Measurements from ENCODE around the gene EFCC1. TPM values are rescaled to one million over a fixed set of nuclear protein-coding genes. Genes with fewer than 3 reads are reported as not detected.

EFCC1 gene
- total RNA-seq, 1 donor from 2014 or later: 0.94 TPM

DNA sequence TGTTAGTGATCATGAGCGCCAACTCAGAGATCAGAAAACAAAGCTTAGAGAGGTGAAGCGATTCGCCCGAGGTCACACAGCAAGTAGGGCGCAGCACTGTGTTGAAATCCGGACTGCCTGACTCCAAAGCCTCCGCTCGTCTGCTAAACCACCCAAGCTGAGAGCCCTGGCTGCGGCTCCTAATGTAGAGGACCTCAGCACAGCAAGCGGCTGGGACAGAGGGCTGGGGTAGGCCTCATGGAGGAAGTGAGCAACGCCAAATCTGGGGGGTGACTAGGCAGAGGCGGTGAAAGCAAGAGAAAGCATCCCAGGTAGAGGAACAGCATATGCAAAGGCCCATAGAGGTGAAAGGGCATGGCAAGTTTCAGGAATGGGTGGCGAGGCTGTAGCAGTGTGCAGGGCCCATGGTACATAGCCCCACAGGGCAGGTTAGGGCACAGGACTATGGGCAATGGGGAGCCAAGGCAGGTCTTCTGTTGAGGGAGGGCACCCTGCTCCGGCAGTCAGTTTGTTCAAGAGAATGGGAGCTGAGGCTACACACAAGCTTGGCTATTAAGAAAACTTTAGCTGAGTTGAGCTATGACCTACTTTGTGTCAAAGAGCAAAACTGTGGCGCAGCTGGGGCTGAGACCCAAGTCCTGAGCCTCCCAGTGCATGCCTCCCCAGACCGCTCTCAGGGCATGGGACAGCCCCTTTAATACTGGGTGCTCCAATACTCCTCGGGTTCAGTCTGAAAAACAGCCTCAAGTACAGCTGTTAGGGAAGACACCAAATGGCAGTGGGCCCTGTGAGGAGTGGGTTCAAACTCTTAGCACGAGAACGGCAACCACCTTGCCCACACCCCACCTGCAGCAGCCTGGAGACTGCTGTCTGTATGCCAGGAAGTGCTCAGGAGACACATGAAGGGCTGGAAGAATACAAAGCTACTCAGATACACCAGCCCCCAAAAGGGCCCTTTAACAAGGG, 6.2 kb upstream of the EFCC1 start:
- DNase-seq: no peak

GRCh38 chr3:128995737-128996136, 5.4 kb upstream of the EFCC1 start:
- no peak for DNase-seq

- DNase-seq: no peak
Observed at GRCh38 chr3:128996200-128996599, 4.9 kb upstream of the EFCC1 start.

DNA sequence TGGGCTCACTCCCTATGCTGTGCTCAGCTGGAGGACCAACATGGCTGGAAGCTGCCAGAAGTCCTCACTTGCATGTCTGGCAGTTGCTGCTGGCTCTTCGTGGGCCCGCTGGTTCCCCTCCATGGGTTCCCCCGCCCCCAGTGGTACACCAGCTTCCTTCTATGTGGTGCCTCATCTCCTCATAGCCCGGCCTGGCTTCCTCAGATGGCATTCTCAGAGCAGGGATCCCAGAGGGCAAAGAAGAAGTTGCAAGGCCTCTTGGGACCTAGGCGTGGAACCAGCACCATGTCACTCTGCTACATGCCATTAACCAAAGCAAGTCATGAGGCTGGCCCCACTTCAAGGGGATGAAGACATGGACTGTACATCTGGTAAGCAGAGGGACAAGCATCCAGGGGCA, 4.4 kb upstream of the EFCC1 start:
- no peak for DNase-seq

DNA sequence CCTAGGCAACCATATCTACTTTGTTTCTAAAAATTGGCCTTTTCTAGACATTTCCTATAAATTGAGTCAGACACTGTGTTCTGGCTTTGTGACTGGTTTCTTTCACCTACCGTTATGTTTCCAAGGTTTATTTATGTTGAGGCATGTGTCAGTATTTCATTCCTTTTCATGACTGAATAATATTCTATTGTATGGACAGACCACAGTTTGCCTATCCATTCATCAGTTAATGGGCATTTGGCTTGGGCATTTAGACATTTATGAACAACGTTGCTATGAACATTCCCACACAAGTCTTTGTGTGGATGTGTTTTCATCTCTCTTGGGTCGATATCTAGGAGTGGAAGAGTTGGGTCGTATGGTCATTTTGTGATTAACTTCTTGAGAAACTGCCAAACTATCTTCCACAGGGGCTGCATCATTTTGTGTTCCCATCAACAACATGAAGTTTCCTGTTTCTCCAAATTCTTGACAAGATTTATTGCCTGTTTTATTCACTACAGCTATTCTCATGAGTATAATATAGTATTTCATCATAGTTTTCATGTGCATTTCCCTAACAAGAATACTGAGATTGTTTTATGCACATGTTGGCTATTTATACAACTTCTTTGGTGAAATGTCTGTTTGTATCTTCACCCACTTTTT, 3.5 kb upstream of the EFCC1 start:
- DNase-seq: no peak

DNA sequence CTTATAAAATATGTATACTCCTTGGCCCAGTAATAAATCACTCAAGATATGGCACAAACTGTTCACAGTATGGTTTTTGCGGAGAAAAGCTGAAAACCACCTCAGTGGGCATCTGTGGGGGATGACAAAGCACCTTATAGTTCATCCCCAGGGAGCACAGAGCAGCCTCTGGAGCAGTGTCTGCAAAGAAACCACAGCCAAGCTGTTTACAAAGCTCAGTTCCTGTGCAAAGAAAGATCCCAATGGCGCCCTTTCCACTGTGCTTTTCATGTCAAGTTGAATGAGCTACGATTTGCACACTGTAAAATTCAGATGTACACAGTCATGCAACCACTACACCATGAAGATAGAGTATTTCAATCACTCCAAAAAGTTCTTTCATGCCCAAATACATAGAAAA, 2.5 kb upstream of the EFCC1 start:
- no peak for DNase-seq

GRCh38 chr3:128999102-128999501, 2.0 kb upstream of the EFCC1 start:
- no peak for DNase-seq

DNA sequence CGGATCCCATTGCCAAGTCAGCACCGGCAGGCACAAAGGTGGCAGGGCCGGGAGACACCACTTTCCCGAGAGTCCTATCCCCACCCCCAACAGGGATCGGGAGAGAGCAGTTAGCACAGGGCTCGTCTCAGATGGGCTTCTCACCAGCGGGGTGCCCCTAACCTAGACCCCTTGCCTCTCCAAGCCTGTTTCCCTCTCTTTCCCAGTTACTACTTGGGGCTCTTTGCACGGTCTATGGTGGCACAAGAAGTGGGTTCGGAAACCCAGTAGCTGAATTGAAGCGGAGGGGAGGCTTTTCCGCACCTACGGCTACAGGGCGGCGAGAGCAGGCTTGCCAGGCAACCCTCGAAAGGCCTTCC, 383 bp upstream of the EFCC1 start:
- no peak for DNase-seq

GRCh38 chr3:129001806-129002572, 885 bp downstream of the EFCC1 start:
- DNase-seq: peak; percentile 22

GRCh38 chr3:129002573-129003569, 1.8 kb downstream of the EFCC1 start:
- DNase-seq: no peak

DNA sequence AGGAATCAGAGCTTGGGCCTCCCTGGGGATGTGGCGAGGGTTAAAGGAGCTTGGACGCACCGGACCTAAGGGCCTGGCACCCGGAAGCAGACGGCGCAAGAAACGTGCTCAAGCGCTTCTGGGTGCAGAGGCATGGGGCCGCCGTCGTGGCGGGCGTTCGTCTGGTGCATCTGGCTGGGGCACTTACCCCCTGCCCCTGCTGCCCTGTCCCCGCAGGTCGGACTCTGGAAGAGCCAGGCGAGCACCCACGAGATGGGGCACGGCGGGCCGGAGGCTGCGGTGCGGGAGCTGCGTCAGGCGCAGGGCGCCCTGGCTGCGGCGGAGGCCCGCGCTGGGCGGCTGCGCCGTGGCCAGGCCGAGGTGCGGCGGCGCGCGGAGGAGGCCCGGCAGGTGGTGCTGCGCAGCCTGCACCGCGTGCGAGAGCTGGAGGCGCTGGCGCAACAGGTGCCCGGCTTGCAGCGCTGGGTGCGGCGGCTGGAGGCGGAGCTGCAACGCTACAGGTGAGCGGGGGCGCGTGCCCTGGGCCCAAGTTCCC, 2.5 kb downstream of the EFCC1 start:
- DNase-seq: no peak

- DNase-seq: no peak
Observed at GRCh38 chr3:129004639-129005295, 3.7 kb downstream of the EFCC1 start.

GRCh38 chr3:129005526-129006303, 4.6 kb downstream of the EFCC1 start:
- DNase-seq: no peak

DNA sequence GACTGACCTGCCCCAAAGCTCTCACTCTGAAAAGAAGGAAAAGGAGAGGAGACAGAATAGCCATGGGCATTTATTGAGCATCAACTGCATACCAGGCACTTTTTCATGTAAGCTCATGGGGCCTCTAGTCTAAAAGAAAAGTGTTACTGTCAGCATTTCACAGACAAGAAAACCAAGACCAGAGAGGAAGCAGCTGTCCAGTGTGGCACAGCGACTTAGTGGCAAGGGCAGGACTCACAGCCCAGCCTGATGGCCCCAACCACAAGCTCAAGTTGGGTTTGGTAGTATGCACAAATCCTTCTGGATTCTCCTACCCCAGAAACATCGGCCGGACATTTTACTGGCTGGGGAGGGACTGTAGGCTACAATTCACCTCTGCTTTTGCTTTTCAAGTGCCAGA, 5.8 kb downstream of the EFCC1 start:
- DNase-seq: no peak

DNA sequence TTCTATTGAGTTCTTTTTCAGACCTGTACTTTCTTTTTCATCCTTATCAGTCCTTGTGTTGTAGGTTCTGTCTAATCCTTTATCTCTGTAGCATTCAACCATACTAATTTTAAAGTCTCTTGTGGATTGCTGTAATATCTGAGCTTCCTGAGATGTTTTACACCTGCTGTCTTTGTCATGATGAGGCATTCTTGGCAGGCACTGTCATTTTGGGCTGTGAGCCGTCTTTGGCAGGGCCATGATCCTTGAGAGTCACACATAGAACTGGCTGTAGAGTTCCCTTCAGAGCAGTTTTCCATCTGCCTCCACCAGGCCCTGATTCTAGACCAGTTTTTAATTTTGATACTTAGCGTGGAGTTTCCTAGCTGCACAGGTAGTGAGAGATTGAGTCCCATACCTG, 6.7 kb downstream of the EFCC1 start:
- DNase-seq: no peak

DNA sequence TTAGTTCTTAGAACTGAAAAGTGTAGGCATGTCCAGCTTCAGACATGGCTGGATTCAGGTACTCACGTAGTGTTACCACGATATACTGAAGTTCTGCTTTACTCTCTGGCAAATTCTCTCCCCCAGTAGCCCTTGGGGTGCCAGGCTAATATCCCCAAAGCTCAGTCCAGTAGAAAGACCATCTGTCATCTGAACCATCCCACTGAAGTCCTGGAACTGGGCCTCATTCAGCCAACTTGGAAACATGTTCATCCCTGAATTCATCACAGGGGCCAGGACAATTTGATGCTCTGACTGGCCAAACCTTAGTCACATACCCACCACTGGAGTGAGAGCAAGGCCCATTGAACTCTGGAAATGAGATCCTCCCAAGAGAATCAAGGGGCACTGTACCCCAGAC, 8.2 kb downstream of the EFCC1 start:
- DNase-seq: no peak

DNA sequence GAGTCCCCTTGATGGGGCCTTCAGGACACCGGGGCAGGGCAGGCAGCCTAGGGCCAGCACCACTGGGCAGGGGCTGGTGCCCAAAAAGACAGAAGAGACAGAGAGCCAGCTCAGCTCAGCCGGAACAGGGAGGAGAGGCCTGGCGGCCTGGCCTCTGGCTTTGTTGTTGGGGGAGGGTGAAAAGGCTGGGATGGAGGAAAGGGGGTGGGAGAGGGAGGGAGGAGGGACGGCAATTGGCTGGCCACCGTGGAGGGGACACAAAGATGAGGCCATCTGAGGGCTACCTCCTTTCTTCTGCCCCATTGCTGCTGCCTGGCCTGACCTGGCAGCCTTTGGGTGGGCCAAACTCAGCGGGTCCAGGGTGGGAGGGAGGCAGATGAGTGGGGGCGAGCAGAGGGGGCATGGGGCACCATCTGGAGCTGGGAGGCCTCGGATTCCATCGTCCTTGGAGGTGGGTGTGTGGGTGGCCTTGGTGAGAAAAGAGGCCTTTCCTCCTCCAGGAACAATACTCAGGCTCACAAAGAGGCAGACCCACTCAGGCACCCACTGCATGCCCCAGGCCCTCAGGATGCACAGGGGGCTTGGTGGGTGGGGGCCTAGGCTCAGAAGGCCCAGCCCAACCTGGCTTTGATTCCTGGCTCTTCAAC, 9.3 kb downstream of the EFCC1 start:
- DNase-seq: no peak

- no peak for DNase-seq
Observed at GRCh38 chr3:129013491-129013891, 12.4 kb downstream of the EFCC1 start.

- DNase-seq: peak; percentile 29
Observed at GRCh38 chr3:129014148-129014547, 13.0 kb downstream of the EFCC1 start.

Data from occipital lobe (tissue), 2 donors.